Stomach (tissue), 9 donors: ENCODE results near the gene NR6A1. TPM values are rescaled to one million over a fixed set of nuclear protein-coding genes. Genes with fewer than 3 reads are reported as not detected.

Experiments used
- DNase-seq, 2 donors: peaks; one replicate each; pipeline versions ENCODE4 v3.0.0 to v3.0.0-alpha.2; 2013 to 2019
- H3K27ac ChIP-seq, 5 donors: fragments of 200-600 bp in 4 of 5; sonication (generic) in 4 of 5; one replicate each; pipeline ENCODE4 v1.5.1; 2013 to 2019; ENCODE audit warnings: mild to moderate bottlenecking in 1 of 5, moderate library complexity in 1 of 5
- H3K27me3 ChIP-seq, 3 donors: fragments of 200-600 bp; sonication (generic); one replicate each; pipeline ENCODE4 v1.5.1; 2017 to 2019; ENCODE audit warnings: mixed run types in 1 of 3
- H3K36me3 ChIP-seq, 4 donors: fragments of 200-600 bp; sonication (generic); 1 replicate in 3 of 4; 2 replicates in 1 of 4; pipeline ENCODE4 v1.5.1; 2016 to 2019
- H3K4me1 ChIP-seq, 4 donors: fragments of 200-600 bp; sonication (generic); one replicate each; pipeline ENCODE4 v1.5.1; 2016 to 2019
- H3K4me3 ChIP-seq, 4 donors: fragments of 200-600 bp; sonication (generic) in 3 of 4; one replicate each; pipeline ENCODE4 v1.5.1; 2016 to 2019; ENCODE audit warnings: mild to moderate bottlenecking in 1 of 4
- H3K9me3 ChIP-seq, 4 donors: fragments of 200-600 bp; sonication (generic); one replicate each; pipeline ENCODE4 v1.5.1; 2016 to 2019
- CTCF ChIP-seq, 7 experiments: fragments of 450-650 bp in 4 of 7; fragments of 200-600 bp in 3 of 7; sonication (generic) in 3 of 7; IDR thresholded peaks; one replicate each; pipeline ENCODE4 v1.5.1; 2016 to 2019; ENCODE audit warnings: antibody characterized with exemption in 7 of 7, control low read depth in 2 of 7, mild to moderate bottlenecking in 1 of 7
- EP300 ChIP-seq: sonication (generic); formaldehyde crosslinking; IDR thresholded peaks from one replicate; pipeline ENCODE4 v1.6.1; 2017; ENCODE audit warnings: antibody characterized with exemption
- POLR2A ChIP-seq, 4 donors: fragments of 450-650 bp; IDR thresholded peaks; one replicate each; pipeline ENCODE4 v1.6.1; 2016; ENCODE audit warnings: antibody characterized with exemption in 4 of 4, control low read depth in 2 of 4, mild to moderate bottlenecking in 1 of 4, moderate library complexity in 1 of 4
- POLR2AphosphoS5 ChIP-seq, 3 donors: sonication (generic); formaldehyde crosslinking; IDR thresholded peaks; one replicate each; pipeline ENCODE4 v1.6.1; 2016; ENCODE audit warnings: antibody characterized with exemption in 3 of 3
- WGBS, 5 donors: extraction: QIAGEN DNeasy Blood & Tissue Kit in 3 of 5; methylation state at CpG; one replicate each; pipeline versions ENCODE4 v1.1.5 to v1.1.7; 2013 to 2018; 5-methylcytosine and 5-hydroxymethylcytosine counted together
- intact Hi-C: fragments of 100-400 bp; cut with DNase I; formaldehyde crosslinking; loops from one replicate; pipeline ENCODE4 v1.15.1; 2023; ENCODE audit warnings: low total_unique reads
- polyA plus RNA-seq, 3 donors: library from polyadenylated mRNA; stranded (reverse); fragments of 200-250 nt; gene quantifications; one replicate each; pipeline ENCODE4 v1.2.3, GENCODE V29; 2013
- total RNA-seq, 5 donors: library from RNA; depleted of rRNA; stranded (reverse); fragments of >200 nt; gene quantifications; one replicate each; pipeline versions ENCODE4 v1.1.0 to v1.2.3, GENCODE V29; 2014 to 2016
- donor health status: healthy with polysubstance abuse.
- donor health status: Bipolar disorder and iron deficiency.
- donor health status: healthy.

NR6A1 gene
- total and polyA plus RNA-seq, 8 donors = 0.15 to 3.2 (median 1.5) TPM; not detected in 1

DNA sequence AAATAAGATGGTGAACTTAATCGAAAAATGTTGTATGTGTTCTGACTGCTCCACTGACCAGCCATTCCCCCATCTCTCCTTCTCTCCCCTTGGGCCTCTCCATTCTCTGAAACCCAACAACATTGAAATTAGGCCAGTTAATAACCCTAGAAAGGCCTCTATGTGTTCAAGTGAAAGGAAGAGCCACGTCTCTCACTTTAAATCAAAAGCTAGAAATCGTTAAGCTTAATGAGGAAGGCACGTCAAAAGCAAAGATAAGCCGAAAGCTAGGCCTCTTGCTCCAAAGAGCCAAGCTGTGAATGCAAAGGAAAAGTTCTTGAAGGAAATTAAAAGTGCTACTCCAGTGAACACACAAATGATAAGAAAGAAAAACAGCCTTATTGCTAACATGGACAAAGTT is 186.5 kb downstream of the NR6A1 start:
- Histone ChIP-seq H3K36me3 (no peaks in the 10 kb centered on the region), H3K9me3 (no peaks in the 10 kb centered on the region), H3K4me1 (no peaks in the 10 kb centered on the region), H3K27me3 (no peaks in the 10 kb centered on the region), H3K4me3 (no peak overlapping the region), H3K27ac (no peak overlapping the region)
- intact Hi-C loops = no loop called here
- peak in 1 of 2 donors; percentile 24 for DNase-seq
- TF ChIP-seq CTCF (IDR thresholded peaks at IDR 0.05) = no peak
- TF ChIP-seq EP300 = no peak
- TF ChIP-seq POLR2AphosphoS5 (IDR thresholded peaks at IDR 0.05) = no peak
- no peak for TF ChIP-seq POLR2A (IDR thresholded peaks at IDR 0.05)
- WGBS, 5 donors = 41 to 59% (median 55%) methylated on average over 5 of the region's 5 CpGs

- Histone ChIP-seq H3K27ac (no peak overlapping the region), H3K9me3 (no peaks in the 10 kb centered on the region), H3K36me3 (no peaks in the 10 kb centered on the region), H3K4me1 (no peaks in the 10 kb centered on the region), H3K4me3 (no peak overlapping the region), H3K27me3 (no peaks in the 10 kb centered on the region)
- DNase-seq = no peak
- 61 to 77% (median 72%) methylated on average over 1 of the region's 1 CpG for WGBS, 5 donors
- TF ChIP-seq CTCF (IDR thresholded peaks at IDR 0.05) (no peak), POLR2AphosphoS5 (IDR thresholded peaks at IDR 0.05) (no peak), POLR2A (IDR thresholded peaks at IDR 0.05) (no peak), EP300 (no peak)
- intact Hi-C loops = no loop called here
Measured at GRCh38 chr9:124583134-124583533, 188.0 kb downstream of the NR6A1 start.

GRCh38 chr9:124580186-124580585 is 190.9 kb downstream of the NR6A1 start:
- intact Hi-C loops = no loop called here
- H3K36me3 ChIP-seq = no peaks in the 10 kb centered on the region
- DNase-seq = no peak
- H3K27me3 ChIP-seq = no peaks in the 10 kb centered on the region
- H3K4me3 ChIP-seq = no peak overlapping the region
- no peaks in the 10 kb centered on the region for H3K4me1 ChIP-seq
- no peak overlapping the region for H3K27ac ChIP-seq
- H3K9me3 ChIP-seq = no peaks in the 10 kb centered on the region
- WGBS, 5 donors = 83 to 100% (median 98%) methylated on average over 1 of the region's 1 CpG
- TF ChIP-seq POLR2AphosphoS5 (IDR thresholded peaks at IDR 0.05) = no peak
- TF ChIP-seq CTCF (IDR thresholded peaks at IDR 0.05) = no peak
- no peak for TF ChIP-seq POLR2A (IDR thresholded peaks at IDR 0.05)
- TF ChIP-seq EP300 = no peak

DNA sequence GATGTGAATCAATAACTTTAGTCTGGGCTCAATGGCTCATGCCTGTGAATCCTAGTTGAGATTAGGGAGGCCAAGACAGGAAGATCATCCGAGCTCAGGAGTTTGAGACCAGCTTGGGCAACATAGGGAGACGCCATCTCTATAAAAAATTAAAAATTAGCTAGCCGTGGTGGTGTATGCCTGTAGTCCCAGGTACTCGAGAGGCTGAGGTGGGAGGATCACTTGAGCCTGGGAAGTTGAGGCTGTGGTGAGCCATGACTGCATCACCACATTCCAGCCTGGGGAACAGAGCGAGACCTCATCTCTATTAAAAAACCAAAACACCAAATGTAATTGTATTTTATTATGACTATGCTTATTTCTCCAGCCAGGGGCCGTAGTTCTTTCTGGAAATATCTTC is 194.4 kb downstream of the NR6A1 start:
- intact Hi-C loops = no loop called here
- H3K27ac ChIP-seq = no peak overlapping the region
- no peaks in the 10 kb centered on the region for H3K9me3 ChIP-seq
- TF ChIP-seq EP300 (no peak), POLR2A (IDR thresholded peaks at IDR 0.05) (no peak), POLR2AphosphoS5 (IDR thresholded peaks at IDR 0.05) (no peak), CTCF (IDR thresholded peaks at IDR 0.05) (no peak)
- 90 to 97% (median 93%) methylated on average over 6 of the region's 6 CpGs for WGBS, 5 donors
- no peaks in the 10 kb centered on the region for H3K36me3 ChIP-seq
- no peaks in the 10 kb centered on the region for H3K27me3 ChIP-seq
- no peaks in the 10 kb centered on the region for H3K4me1 ChIP-seq
- DNase-seq = no peak
- H3K4me3 ChIP-seq = no peak overlapping the region
